Left kidney (tissue), 2 donors: ENCODE measurements around the gene EIPR1. TPM values are rescaled to one million over a fixed set of nuclear protein-coding genes. Genes with fewer than 3 reads are reported as not detected.

Experiments
- DNase-seq: peaks from one replicate; pipeline ENCODE4 v3.0.0-alpha.2; 2013
- polyA plus RNA-seq: library from polyadenylated mRNA; unstranded; fragments of 120-200 nt; gene quantifications from one replicate; pipeline ENCODE4 v1.2.1, GENCODE V29; 2013; ENCODE audit not compliant: insufficient read length

Gene EIPR1
- polyA plus RNA-seq, 1 donor = 26.3 TPM

DNA sequence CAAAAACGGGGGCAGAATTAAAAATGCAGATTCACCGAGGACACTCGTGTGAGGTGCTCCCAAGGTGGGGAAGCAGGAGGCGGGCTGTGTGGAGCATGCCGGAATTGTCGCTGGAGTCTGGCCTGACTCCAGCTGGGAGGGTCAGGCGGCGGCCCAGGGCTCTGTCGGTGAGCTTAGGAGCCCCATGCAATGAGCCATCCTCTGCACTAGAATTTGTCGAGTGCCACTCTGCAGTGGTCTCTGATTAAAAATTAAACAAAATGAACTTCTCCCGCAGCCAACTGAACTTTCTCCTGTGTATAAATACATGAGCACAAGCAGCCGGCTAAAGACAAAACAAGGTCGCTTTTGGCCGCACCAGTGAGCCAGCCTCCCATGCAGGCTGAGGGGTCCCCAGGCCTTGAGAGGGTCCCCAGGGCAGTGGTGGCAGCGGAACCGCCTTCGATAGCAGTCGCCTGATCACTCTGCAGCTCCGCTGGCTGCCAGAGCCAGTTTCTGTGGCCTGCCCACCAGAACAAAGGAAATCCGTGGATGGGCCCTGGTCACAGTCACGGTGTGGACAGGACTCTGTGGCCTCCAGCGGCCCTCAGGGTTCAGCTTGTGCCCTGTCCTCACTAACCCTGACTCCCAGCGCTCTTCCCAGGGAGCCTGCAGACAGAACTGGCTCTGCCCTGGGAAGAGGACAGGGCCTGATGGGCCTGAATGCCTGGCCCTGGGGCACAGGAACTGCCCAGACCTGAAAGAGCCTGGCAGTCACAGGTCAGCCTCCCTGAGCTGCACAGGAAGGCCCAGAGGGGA lies 201.3 kb downstream of the EIPR1 start:
- no peak for DNase-seq

DNA sequence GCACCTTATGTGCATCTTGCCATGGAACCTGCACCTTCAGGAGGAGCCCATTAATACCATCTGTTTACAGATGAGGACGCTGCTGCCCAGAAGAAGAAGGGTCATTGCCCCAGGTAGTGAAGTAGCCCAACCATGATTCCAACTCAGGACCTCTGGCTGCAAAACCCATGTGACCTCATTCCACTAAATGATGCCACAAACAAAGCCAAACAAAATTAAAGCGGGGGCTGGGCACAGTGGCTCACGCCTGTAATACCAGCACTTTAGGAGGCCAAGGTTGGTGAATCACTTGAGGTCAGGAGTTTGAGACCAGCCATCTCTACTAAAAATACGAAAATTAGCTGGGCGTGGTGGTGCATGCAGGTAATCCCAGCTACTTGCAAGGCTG lies 202.1 kb downstream of the EIPR1 start:
- DNase-seq = no peak

DNA sequence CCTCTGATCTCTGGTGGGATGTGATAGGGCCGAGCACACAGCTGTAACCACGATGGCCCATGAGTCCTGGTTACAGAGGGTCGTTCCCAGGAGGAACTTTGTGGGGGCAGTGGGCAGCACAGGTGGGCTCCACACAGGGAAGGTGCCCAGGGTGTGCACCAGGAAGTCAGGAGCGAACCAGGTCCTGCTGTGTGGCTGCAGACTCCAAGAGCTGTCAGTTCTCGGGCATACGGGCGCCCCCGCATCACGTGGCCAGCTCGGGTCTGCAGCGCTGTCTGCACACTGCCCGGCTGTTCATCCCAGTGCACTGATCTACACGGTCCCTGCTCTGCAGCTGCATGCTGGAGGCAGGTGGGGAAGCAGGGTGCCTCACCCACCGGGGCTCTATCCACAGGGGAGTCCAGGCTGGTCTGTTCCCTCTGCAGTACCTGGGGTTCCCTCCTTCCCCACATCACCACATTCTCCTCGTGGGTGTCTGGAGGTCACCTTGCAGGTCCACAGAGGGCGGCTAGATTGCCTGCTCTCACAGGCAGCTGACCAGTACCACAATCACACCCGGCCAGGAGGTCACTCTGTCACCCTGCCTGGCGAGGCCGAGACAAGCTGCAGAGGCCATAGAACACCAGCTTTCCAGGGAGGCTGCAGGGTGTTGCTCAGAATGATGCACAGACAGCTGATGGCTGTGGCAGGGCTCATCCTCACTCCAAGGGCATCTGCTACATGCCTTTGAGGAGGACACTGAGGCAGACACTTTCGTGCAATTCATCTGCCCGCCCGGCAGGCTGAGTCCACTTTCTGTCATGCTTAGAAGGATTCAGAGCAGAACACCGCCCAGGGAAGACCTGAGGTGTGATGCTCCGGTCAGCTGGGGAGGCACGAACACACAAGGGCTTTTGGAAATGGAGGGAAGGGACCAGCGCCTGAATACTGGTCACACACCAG lies 202.7 kb downstream of the EIPR1 start:
- no peak for DNase-seq

DNA sequence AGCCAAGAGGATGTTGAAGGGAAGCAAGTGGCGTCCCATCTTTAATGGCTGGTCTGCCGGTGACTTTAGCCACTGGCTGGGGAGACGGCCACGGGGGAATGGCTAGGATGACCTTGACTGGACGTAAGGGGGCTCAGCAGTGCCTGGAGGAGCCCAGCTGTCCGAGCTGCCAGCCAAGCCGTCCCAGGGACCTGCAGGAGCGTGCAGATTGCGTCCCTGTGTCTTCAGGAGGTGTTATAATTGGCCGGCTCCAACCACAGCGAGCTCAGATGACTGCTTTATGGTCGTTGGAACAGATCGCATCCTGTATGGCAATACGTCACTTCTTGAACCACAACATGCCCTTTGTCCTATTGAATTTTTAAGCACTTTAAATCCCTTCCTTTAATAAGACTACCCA lies 204.6 kb downstream of the EIPR1 start:
- no peak for DNase-seq

DNA sequence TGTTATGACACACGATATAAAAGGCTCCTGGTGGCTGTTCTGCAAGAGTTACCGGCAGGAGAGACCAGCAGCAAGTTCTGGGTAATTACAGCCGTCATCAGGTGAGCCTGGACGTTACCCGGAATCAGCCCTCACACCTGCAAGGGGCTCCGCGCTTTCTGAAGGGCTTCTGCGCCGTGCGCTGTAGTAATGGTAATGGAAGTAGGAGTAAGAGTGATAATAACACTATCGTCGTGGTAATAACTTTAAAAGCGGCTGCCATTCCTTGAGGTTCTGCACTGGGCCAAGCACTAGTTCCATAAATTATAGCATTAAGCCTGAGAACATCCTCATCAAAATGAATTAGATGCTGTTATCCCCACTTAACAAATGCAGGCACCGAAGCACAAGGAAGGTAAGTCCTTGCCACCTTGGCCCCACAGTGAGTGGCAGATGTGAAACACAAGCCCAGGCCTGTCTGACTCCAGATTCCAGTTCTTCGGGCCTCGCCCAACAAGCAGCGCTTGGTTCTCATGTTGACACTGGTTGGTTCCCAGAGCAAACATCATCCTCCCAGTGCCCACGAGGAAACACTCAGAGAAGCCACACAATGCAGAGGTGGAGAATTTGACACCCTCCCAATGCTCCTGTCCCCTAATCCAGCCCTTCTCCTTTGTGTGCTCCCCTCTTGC lies 205.2 kb downstream of the EIPR1 start:
- DNase-seq = no peak

DNA sequence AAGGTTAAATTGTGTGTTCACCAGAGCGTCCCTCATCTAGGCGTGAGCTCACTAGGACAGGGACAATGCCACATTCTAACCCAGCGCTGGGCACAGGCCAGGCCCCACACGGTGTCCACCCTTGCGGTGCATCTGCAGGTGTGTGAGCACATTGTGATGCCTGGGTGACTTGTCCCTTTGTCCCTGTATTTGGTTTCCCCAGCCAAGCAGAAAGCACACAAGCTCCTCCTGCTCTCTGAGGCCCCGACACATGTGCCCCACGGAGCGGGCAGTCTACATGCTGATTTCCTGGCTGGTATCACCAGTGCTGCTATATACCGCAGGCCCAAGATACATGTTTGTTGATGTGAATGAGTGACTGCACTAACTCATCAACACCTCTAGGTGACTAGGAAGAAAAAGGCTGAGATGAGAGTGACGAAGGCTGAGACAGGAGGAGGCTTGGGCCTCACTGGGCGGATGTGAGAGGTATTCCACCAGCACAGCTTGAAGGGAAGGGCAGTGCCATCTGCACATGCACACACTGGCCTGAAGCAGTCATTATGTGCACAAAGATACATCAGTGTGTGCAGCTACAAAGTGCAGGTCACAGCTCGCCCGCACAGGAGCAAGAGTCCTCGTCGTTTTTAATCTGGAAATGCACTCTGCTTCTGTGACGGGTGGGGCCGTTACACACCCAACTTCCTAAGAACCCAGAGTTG lies 205.9 kb downstream of the EIPR1 start:
- DNase-seq = no peak

DNA sequence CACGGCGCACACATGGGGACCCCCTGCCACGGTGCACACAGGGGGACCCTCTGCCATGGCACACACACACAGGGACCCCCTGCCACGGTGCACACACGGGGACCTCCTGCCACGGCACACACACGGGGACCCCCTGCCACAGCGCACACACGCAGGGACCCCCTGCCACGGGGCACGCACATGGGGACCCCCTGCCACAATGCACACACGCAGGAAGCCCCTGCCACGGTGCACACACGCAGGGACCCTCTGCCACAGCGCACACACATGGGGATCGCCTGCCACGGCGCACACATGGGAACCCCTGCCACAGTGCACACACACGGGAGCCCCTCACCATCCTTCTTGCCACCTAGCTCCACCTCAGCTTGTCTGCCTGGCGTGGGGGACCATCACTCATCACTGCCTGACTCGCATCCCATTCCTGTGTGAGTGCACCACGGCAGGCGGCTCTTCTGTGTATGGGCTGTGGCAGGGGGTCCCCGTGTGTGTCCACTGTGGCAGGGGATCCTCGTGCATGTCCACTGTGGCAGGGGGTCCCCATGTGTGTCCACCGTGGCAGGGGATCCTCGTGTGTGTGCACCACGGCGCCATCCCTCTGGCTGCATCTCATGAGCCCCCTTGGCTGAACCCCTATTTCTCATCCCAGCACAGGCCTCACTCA lies 206.7 kb downstream of the EIPR1 start:
- DNase-seq = no peak

DNA sequence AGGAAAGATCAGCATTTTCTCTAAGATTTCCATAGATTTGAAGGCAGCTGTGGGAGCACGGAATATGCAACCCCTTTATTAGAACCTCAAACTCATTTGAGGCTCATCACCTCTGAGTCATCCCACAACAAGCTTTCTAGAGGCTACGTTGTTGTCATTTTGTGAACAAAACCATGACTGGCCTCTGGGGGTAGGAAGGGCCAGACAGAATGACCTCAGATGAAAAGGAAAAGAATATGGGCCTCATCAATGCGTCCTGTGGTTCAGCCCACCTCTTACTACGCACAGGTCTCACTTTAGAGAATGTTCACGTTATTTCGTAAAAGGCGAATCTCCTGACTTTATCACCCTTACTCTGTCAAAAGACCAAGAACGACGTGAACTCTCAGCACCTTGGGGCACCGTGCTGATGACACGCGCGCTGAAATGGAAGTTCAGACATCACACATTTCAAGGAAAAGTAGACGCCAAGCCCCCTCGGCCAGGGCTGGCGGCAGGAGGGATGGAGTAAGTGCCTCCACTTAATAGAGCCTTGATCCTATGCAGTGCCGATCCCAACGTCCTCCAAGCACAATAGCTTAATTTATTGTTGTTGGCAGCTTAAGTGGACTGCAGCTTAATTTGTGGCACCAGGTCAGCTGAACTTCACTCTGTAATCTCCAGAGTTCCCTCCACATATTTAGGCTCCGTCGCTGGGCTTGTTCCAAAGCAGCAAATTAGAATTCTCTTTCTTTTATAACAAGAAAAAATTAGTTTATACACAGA lies 208.3 kb downstream of the EIPR1 start:
- DNase-seq = no peak

DNA sequence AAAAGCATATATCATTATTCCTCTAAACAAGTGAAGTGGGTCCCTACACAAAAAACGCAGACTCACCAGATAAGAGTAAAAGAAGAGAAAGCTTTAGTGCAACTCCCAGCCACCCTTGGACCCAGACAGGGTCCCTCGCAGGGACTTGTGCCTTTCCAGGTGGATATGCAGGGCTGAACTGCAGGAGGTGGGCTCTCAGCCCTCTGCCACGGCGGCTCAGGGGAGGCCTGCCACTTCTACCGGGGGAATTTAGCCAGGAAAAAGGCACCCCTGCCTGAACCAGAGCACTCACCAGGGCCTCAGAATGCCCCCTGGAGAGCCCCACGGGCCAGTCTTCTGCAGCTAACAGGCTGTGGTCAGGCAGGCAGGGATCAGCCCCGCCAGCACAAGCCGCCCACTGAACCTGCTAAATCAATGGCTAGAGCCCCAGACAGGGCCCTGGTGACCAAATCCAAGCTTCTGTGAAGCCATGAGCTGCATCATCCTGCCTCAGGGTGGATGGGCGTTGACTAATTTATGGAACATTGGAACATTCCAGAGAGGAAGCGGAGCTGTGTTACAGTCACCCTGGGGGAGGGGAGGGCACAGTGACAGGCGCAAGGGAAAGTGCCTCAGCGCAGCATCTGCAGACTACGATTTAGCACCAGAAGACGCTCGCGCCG lies 209.3 kb downstream of the EIPR1 start:
- no peak for DNase-seq

DNA sequence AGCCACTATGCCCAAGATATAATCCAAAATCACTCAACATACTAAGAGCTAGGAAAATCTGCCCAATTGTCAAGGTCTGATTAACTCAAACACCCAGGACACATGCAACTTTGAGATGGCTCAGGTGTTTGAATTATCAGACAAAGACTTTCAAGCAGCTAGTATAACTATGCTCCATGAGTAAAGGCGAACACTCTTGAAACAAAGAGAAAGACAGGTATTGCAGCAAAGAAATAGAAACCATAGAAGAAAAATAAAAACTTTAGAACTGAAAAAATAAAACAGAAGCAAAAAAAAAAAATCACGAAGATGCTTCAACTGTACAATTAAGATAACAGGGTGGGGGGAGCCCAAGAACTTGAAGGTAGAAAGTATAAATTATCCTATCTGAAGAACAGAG lies 214.2 kb downstream of the EIPR1 start:
- no peak for DNase-seq

DNA sequence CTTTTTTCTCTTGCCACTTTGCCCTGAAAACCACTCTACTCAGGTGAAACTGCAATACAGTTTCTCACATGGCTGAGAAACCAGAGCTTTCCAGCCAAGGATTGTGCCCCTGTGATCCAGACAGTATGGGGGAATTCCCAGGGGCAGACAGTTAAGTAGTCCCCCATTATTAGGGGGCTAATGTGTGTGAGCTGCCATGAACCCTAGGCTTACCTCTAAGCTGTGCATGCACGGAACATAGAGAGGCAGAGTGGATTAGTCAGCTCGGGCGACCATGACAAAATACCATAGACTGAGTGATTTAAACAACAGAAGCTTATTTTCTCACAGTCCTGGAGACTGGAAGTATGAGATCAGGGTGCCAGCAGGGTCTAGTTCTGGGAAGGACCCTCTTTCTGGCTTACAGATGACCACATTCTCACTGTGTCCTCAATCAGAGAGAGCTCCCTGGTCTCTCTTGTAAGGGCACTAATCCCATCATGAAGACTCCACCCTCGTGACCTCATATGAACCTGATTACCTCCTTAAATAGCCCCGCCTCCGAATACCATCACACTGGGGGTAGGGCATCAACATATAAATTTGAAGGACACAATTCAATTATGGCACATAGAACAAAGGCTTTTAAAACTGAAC lies 215.1 kb downstream of the EIPR1 start:
- DNase-seq = no peak

DNA sequence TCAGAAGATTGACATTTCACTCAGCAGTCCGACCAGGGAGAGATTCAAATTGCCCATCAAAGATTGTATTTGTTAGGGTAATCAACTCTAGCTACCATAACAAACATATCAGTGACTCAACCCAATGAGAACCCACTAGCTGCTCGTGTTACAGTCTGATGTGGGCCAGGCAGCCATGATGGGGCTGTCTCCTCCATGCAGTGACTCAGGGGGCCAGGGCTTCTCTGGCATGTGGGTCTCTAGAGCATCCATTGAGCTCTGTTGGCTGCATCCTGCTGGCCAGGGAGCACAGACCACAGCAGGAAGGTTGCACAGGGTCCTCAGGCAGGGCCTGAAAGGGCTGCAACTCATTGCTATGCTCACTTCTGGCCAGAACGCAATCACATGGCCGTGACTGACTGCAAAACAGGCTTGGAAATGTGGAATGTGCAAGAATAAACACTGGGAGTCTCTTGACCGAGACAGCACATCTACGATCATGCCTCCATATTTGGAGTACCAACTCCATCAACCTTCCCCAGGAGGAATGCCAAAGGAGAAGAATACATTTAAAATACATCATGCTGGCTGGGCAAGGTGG lies 216.8 kb downstream of the EIPR1 start:
- DNase-seq = no peak

DNA sequence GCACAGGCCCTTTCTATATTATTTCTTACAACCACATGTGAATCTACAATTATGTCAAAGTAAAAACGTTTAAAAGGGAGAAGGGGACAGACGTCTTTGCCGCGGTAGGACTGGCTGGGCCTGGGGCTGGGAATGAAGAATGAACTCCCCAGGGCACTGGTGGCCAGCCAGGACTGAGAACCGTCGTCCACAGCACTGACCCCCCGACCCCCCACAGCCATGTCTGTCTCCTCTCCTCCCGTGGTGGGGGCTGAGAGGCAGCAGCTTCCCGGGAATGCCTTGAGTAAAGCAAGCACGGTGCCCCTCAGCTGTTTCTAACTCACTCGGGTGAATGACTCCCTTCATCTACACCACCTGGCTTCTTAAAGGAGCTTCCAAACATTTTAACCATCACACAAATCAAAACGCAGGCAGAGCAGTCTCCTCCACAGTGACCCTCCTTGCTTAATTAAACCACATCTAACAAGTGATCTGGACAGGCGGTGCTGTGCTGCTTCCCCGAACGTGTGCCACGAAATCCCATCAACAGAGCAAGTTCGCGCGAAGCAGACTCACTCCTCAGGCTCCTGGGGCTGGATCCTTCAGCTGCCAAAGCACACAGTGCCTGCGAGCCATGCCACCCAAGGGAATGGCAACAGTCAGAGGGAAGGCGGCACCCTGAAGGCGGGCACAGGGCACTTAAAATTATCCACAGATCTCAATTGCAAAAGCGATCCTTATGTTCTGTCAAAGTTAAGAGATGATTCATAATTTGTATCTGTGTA lies 217.7 kb downstream of the EIPR1 start:
- no peak for DNase-seq

DNA sequence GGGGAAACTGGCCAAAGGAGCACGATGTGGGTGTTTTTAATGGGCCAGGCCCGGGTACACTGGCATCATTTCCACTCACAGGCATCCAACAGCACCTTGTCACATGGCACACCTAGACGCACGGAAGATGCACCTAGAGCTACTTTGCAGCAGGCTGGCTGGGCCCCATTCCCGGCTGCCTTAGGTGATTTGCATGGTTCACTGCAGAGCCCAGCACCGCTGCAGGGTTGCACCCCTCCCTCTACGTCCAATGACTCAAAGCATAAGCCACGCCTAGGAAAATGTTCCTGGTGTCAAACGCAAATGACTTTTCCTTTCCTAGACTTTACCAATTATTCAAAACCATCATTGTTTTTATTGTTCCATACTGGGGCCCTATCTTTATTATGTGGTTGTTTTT lies 222.9 kb downstream of the EIPR1 start:
- no peak for DNase-seq

DNA sequence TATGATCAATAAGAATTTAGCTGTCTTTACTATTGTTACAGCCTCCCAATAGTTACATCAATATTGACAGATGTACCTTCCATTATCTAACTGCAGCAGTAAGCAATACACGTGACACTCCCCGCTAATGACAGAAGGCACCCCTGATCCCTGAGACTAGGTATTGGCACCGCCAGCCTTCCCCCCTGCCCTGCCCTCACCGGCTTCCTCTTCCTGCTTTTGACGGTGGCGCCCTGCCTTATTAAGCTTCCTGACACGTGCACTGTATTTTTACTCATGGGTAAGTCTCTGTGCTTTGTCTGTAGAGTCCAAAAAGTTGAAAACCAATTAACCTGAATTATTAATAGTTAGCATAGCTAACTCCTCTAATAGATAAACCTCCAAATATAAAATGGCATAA lies 223.5 kb downstream of the EIPR1 start:
- no peak for DNase-seq

DNA sequence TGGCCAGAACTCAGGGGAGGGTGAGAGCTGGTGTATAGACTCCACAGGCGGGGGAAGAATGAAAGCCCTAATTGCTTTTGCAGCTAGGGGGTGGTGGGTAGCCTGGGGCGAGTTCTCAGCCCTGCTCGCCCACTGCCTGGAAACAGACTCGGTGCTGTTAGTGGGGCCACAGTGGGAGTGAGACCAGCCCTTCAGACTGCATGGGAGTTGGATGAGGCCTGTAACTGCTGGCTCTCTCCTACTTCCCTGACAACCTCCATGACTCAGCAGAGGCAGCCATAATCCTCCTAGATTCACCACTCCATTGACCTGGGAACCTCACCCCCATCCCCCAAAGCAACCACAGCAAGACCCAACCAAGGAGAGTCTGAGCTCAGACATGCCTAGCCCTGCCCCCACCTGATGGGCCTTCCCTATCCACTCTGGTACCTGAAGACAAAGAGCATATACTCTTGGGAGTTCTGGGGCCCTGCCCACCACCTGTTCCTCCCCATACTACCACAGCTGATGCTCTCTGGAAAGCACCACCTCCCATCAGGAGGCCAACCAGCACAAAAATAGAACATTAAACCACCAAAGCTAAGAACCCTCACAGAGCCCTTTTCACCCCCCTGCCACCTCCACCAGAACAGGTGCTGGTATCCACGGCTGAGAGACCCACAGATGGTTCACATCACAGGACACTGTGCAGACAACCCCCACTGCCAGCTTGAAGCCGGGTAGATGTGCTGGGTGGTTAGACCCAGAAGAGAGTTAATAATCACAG lies 226.3 kb downstream of the EIPR1 start:
- DNase-seq = no peak

DNA sequence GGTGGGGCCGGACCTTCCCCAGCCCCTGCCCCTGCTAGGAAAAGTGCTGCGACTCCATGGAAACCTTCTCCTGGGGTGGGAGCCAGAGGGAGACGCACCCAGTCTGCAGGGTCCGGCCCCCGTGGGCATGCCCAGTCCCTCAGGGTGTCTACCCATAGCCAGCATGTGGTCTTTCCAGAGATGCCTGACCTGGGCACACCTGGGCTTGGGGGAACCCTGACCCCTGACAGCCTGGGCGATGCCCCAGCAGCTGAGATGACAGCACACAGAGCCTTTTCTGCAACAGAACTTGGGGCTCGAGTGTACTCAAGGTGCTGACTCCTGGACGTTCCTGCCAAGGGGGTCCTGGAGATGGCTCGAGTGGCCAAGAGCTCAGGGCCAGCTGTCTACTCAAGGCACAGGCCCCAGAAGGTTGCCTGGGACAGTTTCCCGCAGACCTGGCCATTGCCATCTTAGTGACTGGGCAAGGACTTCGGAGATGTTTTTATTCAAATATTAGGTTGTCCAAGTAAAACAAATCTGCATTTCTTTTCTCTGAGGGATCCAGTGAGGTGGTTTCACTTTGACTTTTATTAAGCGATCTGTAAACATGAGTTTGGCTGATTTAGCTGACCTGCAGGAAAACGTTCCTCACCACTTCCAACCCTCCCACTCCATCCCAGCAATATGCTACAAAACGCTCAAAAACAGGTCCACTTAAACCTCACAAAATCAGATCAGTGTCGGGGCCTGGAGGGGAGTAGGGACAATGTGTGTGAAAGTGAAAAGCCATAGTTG lies 228.0 kb downstream of the EIPR1 start:
- DNase-seq = no peak
